Measurements from ENCODE around the gene PMEL.
"Not testable (repeated sequence)": the region's sequence is repeated elsewhere in the genome, so short reads cannot be mapped to it uniquely, and the experiment has no call there.

PMEL gene

DNA sequence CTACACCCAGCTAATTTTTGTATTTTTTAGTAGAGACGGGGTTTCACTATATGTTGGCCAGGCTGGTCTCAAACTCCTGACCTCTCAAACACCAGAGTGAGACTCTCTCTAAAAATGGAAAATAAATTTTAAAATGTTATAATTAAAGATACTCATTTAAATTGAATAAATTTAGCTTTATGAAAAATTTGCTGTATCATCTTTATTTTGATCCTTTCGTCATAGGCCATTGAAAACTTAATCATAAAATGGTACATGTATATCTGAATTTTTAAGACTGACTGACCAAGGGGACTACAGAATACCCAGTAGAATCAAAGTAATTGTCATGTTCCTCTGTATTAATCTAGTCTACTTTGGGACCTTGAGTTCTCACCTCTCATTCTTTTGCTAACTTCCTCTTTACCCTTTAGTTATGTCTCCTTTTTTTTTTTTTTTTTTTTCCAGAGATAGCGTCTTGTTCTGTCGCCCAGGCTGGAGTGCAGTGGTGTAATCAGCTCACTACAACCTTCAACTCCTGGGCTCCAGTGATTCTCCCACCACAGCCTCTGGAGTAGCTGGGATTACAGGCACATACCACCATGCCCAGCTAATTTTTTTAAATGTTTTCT is 17.5 kb upstream of the PMEL start:
- DNase-seq (ENCODE audit: low read depth in 2 of 2): no peak

DNA sequence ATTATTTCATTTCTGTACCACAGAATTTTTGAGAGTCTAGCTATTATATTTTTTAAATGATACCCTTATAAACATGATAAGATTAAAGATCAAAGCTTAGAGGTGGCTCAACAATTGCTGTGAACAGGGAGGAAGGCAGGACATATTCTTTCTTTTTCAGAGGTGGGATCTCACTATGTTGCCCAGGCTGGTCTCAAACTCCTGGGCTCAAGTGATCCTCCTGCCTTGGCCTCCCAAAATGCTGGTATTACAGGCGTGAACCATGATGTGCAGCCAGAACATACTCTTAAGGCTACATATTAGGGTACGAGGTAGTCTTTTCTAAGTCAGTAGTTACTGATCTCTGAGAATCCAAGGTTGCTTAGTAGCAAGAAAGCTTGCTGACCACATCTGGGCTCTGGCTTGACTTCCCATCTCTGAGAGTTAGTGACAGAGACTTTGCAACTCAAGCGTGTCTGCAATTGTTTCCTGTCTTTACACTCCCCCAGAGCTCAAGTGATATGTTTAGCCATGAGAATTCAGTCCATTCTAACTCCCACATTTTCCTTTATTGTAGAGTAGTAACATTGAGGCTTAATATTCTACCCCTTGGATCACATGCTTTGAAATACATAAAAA is 16.6 kb upstream of the PMEL start:
- no peak for DNase-seq (ENCODE audit: low read depth in 2 of 2)

DNA sequence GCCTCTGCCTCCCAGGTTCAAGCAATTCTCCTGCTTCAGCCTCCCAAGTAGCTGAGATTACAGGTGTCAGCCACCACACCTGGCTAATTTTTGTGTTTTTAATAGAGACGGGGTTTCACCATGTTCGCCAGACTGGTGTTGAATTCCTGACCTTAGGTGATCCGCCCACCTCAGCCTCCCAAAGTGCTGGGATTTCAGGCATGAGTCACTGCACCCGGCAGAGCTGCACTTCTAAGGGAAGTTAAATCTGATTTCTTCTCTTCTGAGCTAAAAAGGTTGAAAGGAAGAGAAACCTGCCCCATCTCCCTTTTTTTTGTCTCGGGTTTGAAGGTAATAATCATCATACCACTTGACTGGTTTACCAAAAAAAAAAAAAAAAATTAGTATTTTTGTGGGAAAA is 16.0 kb upstream of the PMEL start:
- DNase-seq (ENCODE audit: low read depth in 2 of 2): not testable (repeated sequence)

DNA sequence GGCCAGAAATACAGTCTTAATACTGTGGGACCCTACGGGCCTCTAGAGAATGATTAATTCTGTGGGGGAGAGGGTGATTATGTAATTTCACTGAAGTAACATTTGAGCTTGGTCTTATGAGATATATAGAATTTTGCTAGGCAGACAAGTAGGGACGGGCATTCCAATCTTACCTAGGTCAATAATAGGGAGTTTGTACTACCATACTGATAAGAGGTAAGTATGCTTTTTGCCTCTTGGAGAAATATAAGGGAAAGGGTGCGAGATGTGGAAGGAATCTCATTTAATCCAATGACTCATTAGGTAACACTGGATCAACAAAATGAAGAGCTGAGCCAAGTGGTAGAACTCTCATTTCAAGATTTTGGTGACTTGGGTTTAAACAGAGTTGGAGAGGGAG is 13.2 kb upstream of the PMEL start:
- no peak for DNase-seq (ENCODE audit: low read depth in 2 of 2)

DNA sequence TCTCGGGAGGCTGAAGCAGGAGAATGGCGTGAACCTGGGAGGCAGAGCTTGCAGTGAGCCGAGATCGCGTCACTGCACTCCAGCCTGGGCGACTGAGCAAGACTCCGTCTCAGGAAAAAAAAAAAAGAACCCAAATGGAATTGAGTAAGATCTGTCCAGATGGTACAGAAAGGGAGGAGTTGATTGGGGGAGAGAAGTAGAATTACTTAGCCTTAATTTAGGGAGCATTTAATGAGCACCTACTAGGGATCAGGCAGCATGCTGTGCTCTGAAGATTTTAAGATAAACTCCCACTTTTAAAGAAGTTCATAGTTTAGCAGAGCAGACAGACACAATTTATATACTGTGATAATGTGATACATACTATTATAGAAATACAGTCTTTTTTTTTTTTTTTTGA is 12.6 kb upstream of the PMEL start:
- no peak for DNase-seq (ENCODE audit: low read depth in 2 of 2)

DNA sequence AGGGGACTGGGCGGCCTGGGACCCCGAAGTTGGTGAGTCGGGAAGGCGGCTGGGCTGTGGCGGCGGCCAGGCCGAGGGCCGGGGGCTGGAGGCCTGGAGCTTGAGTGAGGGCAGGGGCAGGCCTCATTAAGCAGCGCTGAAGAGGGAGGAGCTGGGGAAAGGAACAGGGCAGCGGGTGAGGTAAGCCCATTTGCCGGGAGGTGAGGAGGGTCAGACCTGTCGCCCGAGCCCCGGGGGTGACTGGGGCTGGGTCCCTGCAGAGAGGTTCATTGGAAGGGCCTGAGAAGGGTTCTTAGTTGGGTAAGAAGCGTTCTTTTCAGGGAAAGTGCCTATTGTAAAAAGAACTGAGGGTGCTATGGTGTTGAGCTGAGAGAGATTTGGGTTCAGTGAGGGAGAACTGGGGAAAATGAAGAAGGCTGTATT is 8.5 kb upstream of the PMEL start:
- peak in 1 of 2 experiments; percentile 33 for DNase-seq (ENCODE audit: low read depth in 2 of 2)

DNA sequence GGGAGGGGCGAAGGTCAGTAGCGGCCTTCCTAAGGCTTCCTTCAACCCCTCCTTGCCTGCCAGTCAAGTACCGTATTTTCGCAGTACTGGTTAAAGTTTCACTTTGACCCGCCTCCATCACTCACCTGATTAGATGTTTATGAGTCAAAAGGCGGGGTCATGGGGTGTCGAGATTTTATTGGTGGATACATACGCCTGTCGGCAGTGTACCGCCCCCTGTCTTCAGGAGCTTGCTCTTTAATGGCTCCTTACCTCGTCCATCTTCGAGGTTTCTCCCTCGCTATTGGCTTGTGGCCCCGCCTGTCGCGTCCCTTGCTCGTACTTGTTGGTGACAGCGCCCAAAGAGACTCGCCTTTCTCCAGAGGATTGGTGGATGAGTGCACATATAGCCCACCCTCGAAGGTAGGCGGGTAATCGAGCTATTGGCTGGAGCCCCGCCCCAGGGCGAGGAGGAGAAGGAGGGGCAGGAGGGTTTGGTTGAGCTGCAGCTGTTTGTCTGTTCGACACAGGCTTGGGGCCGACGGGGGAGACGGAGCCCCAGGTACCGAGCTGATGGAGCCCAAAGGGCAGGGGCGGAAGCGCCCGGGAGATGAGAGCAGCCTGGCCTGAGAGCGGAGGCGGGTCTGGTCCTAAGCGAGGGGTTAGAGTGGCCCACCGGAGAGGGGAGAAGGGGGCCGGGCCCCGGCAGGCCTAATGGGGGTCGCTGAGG is 7.9 kb upstream of the PMEL start, which contains the start of gene RAB5B:
RAB5B (plus strand) TSS at position 480 of the 709 bp plus-strand sequence. CDS start 12,883 bp downstream, outside the sequence.
- peak; percentile 91 to 96 for DNase-seq (ENCODE audit: low read depth in 2 of 2)

DNA sequence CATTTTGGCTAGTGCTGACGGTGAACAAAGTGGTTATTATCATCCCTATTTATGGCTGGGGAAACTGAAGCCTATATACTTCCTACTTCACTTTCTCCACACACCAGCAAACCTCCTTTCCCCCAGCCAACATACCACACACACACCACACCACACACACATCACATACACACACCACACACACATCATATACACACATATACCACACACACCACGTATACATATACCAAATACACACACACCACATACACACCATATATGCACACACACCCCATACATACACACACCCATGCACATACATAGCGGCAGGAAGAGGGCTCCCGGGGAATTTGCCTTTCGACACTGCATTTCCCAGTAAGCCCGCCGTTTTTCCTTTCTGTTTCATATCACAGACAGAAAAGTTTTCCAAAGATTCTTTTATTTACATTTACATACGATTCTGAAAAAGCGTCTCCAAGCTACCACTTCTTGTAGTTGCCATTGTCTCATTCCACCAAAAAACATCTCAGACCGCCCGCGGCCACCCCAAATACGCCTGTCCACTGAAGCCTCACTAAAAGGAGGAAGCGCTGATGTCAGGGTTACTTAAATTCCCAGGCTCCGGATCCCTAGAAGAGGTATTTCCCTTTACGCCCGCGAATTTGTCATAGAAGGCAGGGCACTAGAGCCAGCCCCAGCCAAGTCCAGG is 7.2 kb upstream of the PMEL start:
- no peak for DNase-seq (ENCODE audit: low read depth in 2 of 2)

DNA sequence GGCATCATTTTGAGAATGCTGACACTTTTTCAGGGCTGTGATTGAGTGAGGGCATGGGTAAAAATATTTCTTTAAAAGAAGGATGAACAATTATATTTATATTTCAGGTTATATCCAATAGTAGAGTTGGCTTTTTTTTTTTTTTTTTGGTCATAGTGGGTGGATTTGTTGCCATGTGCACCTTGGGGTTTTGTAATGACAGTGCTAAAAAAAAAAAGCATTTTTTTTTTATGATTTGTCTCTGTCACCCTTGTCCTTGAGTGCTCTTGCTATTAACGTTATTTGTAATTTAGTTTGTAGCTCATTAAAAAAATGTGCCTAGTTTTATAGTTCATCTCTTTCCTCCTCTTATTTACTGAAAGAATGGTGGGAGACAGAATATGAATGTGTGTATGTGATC is 6.6 kb upstream of the PMEL start:
- DNase-seq (ENCODE audit: low read depth in 2 of 2): no peak

DNA sequence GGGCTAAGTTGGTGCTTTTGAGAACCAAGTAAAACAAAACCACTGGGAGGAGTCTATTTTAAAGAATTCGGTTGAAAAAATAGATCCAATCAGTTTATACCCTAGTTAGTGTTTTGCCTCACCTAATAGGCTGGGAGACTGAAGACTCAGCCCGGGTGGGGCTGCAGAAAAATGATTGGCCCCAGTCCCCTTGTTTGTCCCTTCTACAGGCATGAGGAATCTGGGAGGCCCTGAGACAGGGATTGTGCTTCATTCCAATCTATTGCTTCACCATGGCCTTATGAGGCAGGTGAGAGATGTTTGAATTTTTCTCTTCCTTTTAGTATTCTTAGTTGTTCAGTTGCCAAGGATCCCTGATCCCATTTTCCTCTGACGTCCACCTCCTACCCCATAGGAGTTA is 6.2 kb upstream of the PMEL start:
- no peak for DNase-seq (ENCODE audit: low read depth in 2 of 2)

DNA sequence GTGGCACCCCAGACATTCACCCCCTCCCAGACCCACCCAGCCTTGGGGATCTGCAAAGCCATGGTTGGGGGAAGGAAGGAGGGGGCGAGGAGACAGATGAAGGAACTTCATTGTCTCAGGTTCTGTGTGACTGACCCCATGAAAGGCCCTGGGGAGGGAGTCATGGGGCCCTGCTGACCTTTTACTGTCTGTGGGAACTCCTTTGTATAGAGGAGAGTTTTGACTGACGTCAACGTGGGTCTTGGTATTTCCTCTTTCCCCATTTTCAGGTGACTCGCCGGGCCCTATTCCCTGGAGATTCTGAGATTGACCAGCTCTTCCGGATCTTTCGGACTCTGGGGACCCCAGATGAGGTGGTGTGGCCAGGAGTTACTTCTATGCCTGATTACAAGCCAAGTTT is 4.9 kb upstream of the PMEL start:
- DNase-seq (ENCODE audit: low read depth in 2 of 2): no peak

DNA sequence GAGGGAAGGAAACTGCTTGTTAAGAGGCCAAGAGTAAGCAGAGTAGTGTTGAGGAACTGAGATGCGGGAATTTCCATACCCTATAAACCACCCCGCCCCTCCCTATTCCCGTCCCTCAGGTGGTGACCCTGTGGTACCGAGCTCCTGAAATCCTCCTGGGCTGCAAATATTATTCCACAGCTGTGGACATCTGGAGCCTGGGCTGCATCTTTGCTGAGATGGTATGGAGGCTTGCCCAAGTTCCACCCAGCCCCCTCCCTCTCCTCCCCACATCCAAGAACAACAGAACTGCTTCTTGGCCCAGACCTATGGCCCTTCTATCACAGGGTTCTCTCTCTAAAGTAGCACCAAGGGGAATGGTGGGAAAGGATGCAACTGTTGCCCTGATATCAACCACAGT is 3.5 kb upstream of the PMEL start:
- no peak for DNase-seq (ENCODE audit: low read depth in 2 of 2)

DNA sequence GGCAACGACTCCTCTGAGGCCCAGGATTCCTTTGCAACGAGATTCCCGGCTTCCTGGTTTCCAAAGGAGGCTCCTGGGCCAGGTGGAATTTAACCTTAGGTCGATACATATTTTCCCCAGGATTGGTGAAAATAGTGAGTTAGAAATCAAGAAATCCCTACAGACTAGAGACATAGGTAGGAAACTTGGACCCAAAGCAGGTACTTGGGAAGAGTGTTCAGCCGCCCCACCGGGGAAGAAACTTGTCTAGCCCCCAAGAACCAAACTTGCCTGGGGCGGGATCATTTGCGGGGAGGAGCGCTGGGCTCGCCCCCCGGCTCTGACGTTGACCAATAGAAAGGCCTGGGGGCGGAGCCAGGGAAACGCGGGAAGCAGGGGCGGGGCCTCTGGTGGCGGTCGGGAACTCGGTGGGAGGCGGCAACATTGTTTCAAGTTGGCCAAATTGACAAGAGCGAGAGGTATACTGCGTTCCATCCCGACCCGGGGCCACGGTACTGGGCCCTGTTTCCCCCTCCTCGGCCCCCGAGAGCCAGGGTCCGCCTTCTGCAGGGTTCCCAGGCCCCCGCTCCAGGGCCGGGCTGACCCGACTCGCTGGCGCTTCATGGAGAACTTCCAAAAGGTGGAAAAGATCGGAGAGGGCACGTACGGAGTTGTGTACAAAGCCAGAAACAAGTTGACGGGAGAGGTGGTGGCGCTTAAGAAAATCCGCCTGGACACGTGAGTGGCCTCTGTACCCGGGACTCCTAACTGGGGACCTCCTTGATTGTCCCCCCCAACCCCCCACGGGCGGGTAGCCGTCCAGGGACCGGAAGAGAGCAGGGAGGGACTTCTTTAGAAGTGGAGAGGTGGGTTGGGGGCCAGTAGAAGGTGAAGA is 803 bp upstream of the PMEL start, which contains the start of gene CDK2:
CDK2 (plus strand) TSS at position 423 of the 874 bp plus-strand sequence; CDS start at position 602, 179 bp downstream.
- DNase-seq (ENCODE audit: low read depth in 2 of 2): peak; percentile 83 to 95

DNA sequence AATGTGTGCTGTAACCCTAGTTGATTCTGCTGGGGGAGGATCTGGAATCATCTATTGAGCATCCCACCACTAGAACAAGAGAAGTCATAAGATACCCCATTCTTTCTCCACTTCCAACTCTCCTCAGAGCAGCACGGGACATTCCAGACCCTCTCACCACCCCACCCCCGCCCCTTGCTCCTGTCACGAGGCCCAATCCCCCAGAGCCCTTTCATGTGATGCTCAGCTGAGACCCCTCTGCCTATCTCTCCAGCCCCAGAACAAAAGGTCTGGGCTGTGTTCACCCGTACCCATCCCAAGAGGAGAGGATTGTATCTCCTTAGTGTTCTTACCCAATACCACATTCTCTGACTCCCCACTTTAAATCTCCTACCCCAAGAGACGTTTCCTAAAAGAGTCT is 602 bp downstream of the PMEL start:
- no peak for DNase-seq (ENCODE audit: low read depth in 2 of 2)

DNA sequence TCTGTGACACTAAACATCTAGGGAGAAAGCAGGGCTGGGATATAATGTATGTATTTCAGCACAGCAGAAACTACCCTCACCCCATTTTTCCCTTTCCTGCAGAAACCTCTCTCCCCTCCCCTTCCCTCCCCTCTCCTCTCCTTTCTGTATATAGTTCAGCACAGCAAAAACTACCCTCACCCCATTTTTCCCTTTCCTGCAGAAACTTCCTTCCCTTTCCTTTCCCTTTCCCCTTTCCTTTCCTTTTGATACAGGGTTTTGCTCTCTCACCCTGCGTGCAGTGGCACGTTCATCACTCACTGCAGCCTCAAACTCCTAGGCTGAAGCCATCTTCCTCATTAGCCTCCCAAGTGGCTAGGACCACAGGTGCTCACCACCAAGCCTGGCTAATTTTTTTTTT is 2.1 kb downstream of the PMEL start:
- DNase-seq (ENCODE audit: low read depth in 2 of 2): no peak

DNA sequence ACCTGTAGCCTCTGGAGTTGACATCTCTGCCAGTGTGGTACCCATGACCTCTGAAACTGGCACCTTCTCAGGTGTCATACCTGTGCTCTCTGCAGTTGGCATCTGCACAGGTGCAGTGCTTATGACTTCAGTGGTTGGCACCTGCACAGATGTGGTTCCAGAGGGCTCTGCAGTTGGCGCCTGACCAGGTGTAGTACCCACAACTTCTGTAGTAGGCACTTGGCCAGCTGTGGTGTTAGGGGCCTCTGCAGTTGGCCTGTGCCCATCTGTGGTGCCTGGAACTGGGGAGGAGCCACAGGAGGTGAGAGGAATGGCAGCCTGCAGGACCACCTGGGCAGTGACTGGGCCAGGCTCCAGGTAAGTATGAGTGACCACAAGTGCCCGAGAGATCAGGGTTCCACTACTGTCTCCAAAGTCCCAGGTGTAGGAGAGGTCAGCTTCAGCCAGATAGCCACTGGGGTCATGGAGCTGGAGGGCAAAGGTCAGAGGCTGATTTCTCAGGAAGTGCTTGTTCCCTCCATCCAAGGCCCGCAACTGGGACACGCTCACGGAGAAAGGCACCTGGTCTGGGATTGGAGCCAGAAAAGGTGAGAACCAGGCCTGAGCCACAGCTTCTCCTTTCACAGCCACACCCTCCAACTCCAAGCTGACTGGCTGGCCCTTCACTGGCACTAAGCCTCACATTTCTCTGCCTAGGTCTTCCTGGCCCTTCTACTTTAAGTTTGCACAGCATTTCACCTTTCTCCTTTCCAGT is 8.6 kb downstream of the PMEL start:
- no peak for DNase-seq (ENCODE audit: low read depth in 2 of 2)

DNA sequence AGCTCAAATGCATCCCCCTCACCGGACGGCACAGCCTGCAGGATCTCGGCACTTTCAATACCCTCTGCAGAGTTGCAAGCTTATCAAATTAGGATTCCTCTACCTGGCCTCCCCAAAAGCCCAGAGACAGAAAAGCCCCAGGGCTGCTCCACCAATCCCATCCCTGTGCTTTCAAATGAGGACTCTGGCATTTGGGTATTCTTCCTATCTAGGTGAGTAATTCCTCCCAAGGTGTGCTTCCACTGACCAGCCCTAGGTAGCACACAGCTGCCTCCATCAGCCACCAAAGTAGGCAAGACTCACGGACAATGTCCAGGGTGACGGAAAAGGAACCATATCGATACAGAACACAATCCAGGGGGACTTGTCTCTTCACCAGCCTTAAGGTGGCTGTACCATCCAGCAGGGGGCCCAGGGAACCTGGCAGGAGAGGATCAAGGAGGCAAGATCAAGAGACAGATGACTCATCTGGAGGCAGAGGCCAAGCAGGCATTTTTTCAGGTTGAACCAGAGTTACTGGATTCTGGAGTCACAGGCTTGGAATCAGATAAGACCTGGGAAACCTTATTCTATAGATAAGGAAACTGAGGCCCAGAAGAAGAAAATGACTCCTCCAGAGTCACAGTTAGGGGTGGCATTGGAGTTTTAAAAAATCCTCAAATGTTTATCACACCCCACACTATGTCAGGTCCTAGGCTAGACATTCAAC is 9.9 kb downstream of the PMEL start:
- peak in 1 of 2 experiments; percentile 45 for DNase-seq (ENCODE audit: low read depth in 2 of 2)

DNA sequence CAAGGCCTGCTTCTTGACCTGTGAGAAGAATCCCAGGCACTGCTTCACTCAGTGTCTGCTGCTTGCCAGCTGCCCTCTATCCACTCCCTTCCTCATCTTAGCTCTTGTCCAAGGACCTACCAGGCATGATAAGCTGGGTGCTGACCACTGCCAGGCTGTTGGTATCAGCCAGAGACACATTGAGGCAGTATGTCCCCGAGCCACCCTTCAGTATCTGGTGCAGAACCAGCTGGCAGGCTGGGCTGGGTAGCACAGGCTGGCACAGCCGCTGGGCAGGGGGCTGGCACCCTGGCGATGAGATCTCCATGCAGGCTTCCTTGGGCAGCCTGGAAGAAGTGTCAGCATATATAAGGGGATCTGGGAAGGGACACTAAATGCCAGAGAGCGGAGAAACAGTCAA is 10.5 kb downstream of the PMEL start:
- DNase-seq (ENCODE audit: low read depth in 2 of 2): no peak

DNA sequence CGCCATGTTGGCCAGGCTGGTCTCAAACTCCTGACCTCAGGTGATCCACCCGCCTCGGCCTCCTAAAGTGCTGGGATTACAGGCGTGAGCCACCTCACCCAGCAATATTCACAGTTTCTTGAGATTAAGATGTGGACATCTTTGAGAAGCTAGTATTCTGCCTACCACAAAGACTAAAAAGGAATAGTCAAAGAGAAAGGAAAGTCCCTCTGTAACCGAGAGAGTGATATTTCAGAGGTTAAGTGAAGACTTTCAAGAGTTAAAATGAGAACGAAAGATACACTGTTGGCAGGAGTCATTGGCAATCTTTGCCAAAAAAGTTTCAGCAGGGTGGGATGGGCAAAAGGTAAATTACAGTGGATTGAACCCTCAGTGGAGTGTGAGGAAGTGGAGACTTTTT is 19.3 kb downstream of the PMEL start:
- no peak for DNase-seq (ENCODE audit: low read depth in 2 of 2)

DNA sequence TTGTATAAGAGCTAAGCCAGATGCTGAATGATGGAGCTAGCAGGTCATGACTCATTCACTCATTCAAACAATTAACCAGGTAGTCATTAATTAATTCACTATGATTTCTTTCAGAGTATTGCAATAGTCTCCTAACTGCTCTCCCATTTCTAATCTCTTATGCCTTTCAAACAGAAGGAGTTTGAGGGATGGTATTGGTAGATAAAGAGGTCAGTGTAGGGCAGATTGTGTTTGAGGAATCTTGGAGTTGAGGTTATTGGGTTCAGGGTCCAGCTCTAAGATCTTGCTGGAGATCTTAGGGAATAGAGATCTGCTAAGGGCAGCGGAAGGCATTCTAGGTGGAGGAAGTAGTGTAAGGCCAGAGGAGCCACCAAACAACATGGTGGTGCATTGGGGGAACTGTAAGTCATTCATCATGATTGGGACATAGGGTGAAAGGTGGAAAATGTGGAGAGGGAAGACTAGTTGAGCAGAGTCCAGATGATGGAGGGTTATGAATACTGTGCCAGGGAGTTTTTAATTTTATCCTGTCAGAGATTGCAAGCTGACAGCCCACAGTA is 23.2 kb downstream of the PMEL start:
- no peak for DNase-seq (ENCODE audit: low read depth in 2 of 2)
